ENCODE data around the gene MT2A.

MT2A gene

DNA sequence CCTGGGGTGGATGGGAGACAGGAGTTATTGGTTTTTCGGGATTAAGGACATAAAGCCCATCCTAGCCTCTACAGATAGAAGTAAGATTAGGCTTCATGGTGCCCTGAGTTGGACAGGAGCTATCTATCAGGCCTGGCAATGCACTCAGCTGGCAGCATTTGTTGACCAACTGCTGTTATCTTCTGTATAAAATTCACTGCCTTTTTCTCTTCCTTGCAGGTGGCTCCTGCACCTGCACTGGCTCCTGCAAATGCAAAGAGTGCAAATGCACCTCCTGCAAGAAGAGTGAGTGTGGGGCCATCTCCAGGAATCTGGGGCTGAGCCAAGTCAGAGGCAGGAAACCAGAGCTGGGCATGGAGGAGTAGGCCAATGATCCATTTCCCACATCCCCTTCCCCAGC, 30.7 kb downstream of the MT2A start:
- no peak for DNase-seq (ENCODE audit: low read depth)

DNA sequence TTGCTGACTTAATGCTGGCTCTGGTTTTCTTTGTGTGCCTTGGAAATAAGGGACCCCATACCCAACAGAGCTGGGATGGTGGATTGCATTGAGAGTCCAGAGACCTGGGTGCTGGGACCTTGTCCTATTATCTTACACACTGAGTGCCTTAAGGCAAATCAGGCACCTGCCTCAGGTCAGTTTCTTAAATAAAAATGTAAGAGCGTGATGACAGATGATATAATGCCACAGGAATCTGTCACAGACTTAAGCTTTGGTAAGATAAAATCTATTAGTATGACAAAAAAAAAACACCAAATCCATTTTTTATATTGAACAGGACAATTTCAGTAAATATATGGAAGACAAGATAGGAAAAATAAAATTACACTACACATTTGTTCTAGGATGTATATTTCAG, 31.7 kb downstream of the MT2A start:
- DNase-seq (ENCODE audit: low read depth): no peak

DNA sequence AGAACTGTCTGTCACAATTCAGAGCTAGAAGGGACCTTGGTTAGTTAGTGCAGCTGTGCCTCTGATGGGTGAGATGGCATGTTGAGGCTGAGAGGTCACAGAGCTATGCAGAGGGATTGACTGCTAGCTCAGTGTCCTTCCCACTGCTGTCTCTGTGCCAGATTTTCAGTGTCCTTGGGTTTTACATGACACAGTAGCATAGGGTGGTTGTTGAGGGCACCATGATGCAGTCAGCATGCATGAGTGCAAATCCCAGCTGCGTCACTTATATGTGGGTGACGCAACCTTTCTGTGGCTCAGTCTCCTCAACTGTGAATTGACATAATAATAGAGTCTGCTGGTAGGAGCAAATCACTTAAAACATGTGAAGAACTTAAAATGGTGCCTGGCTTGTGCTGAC, 32.8 kb downstream of the MT2A start:
- no peak for DNase-seq (ENCODE audit: low read depth)

DNA sequence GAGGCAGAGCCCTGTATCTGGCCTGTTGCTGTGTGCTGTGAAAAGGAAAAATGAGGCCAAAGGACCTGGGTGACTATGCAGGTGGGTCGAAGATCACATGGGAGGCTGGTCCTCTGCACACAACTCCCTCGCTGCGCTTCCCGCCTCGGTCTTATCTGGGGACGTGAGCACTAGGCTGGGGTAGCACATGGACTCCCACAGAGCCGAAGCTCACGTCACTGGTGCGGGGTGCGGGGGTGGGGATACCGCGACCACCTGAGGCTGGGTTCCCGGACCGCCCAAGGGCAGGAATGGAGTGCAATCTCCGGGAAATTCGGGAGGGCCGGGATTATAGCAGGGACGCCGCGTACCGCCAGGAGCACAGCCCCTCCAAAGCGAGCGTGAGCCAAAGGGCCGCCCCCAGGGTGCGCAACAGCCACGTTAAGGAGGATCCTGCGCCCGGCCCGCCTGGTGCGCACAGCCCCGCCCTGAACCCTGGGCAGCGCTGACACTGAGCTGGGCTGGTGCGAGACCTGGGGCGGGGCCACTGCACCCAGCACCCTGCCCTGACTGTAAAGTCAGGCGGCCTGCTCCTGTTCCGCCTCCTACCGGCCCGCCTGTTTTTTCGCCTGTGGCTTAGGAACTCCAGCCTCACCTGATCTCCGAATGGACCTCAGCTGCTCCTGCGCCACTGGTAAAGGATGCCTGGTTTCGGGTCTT, 34.8 kb downstream of the MT2A start:
- DNase-seq (ENCODE audit: low read depth): no peak

DNA sequence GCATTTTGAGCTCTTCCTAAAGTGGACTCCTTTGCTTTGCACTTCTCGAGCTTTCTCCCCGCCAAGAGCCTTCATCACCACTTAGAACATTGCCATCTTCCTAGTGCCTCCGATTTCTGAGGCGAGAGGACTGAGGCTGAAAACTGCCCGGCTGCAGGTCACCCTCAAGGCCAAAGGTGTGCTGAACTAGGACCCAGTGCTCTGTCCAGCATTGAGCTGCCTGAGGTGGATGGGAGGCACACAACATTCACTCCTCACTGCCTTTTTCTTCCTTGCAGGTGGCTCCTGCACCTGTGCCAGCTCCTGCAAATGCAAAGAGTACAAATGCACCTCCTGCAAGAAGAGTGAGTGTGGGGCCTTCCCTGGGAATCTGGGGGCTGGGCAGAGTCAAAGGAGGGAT, 35.4 kb downstream of the MT2A start:
- DNase-seq (ENCODE audit: low read depth): no peak

DNA sequence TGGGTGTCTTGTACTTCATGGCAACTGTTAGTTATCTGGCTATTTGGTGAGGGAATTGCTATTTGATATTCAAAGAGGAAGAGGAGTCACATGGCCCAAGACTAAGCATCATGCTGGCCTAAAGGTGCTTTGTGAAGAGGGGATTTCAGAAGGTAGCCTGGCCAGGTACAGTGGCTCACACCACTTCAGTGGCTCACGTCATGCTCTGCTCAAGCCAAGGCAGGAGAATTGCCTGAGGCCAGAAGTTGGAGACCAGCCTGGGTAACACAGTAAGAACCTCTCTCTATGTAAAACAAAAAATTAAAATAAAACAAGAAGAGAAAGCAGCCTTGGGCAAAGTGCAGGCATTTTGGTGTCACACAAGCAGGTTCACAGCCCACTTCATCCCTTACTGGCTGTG, 36.9 kb downstream of the MT2A start:
- no peak for DNase-seq (ENCODE audit: low read depth)

DNA sequence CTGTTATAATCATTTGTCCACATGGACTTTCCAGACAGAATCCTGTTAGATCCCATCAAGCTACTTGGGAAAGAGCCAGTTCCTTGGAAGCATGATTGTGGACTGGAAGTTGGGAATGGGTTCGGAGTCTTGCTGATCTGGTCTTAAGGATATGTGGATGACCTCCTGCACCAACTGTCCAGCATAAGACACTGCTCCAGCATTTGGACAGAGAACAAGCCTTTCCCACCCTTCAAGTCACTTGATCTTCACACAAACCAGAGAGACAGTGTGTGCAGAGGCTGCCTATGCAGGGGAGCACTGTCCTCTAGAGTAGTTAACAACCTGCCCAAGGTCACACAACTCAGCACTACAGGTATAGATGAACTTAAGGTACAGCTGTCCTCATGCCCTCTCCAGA, 37.5 kb downstream of the MT2A start:
- no peak for DNase-seq (ENCODE audit: low read depth)

DNA sequence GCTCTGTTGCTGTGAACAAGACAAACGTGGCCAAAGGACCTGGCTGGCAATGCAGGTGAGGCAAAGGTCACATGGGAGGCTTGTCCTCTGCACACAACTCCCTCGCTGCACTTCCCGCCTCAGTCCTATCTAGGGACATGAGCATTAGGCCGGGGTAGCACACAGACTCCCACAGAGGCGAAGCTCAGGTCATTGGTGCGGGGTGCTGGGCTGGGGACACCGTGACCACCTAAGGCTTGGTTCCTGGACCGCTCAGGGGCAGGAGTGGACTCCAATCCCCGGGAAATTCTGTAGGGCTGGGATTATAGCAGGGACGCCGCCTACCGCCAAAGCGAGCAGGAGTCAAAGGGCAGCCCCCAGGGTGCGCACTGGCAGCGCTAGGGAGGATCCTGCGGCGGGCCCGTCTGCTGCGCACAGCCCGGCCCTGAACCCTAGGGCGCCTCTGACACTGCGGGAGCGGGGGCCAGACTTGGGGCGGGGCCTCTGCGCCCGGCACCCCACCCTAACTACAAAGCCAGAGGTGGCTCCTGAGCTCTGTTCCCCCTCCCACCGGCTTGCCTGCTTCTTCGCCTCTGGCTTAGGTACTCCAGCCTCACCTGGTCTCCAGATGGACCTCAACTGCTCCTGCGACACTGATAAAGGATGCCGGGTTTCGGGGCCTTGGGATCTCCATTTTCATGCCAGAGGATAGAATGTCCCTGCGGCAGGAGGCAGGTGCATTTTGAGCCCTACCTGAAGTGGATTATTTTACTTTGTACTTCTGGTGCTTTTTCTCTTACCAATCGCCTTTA, 39.5 kb downstream of the MT2A start:
- DNase-seq (ENCODE audit: low read depth): no peak

DNA sequence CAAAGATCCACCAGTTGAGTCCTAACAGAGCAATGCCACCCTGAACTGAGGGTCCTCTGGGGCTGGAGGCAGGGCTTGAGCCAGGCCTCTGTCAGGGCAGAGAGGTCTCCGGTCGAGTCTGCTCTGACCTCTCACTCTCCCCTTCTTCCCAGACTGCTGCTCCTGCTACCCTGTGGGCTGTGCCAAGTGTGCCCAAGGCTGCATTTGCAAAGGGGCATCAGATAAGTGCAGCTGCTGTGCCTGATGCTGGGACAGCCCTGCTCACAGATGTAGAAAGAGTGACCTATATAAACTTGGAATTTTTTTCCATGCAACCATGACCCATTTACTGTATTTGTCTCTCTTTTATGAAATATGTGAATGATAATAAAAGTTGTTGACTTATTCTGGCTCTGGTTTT, 40.9 kb downstream of the MT2A start:
- DNase-seq (ENCODE audit: low read depth): no peak

DNA sequence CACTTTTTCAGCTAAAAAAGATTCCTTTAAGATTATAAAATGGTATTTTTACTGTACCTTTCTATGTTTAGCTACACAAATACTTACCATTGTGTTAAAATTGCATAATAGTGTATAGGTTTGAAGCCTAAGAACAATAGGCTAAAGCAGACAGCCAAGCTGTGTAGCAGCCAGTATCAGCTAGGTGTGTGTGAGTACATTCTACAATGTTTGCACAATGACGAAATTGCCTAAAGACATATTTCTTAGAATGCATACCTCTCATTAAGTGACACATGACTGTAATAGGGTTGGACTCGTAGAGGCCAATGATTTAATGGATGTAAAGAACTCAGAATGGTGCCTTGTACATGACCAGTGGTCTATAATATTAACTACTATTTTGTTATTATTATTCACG, 41.4 kb downstream of the MT2A start:
- DNase-seq (ENCODE audit: low read depth): no peak

DNA sequence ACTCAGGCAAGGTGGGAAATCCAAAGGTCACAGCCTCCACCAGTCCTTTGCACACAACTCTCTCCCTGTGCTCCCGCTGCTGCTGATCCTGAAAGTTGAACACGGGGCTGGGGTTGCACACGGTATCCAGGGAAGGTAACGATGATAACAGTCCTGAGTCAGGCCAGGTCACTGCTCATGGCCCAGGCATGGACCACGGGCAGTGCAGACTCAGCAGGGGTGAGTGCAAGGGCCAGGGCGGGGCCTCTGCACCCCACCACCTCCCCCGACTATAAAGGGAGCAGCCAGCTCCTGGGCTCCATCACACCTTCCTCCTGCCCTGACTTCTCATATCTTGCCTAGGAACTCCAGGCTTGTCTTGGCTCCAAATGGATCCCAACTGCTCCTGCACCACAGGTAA, 43.2 kb downstream of the MT2A start, which contains the start of gene MT1B:
TSS of gene MT1B (plus strand) at position 301 of the 400 bp plus-strand sequence. CDS start at position 369, 68 bp downstream.
- no peak for DNase-seq (ENCODE audit: low read depth)

DNA sequence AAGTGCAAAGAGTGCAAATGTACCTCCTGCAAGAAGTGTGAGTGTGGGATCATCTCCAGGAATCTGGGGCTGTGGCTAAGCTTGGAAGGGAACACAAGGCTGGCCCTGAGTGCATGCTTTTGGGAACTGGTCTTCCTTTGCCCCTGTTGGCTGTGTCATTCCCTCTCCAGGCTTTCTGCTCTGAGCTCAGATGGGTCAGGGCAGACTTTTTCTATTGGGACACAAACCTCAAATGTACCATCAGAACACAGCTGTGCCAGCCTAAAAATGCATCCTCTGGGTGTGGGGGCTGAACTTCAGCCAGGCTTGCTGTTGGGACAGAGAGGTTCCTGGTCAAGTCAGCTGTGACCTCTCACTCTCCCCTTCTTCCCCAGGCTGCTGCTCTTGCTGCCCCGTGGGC, 44.2 kb downstream of the MT2A start:
- no peak for DNase-seq (ENCODE audit: low read depth)

DNA sequence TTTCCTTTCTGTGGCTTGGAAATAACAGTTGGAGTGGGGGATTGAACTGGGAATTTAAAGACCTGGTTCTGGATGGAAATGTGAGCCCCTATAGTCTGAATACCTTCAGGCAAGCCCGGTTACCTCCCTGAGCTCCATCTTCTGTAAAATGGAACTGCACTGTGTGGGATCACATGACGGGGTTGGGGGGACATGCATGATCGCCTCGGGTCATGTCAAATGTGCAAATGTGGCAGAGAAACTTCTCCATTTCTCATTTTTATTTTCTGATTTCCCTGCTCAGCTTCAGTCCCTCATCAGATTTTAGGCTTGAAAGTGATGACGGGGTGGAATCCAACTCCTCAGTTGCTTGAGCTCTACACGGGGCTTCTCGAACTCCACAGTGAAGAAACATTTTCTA, 44.8 kb downstream of the MT2A start:
- no peak for DNase-seq (ENCODE audit: low read depth)

DNA sequence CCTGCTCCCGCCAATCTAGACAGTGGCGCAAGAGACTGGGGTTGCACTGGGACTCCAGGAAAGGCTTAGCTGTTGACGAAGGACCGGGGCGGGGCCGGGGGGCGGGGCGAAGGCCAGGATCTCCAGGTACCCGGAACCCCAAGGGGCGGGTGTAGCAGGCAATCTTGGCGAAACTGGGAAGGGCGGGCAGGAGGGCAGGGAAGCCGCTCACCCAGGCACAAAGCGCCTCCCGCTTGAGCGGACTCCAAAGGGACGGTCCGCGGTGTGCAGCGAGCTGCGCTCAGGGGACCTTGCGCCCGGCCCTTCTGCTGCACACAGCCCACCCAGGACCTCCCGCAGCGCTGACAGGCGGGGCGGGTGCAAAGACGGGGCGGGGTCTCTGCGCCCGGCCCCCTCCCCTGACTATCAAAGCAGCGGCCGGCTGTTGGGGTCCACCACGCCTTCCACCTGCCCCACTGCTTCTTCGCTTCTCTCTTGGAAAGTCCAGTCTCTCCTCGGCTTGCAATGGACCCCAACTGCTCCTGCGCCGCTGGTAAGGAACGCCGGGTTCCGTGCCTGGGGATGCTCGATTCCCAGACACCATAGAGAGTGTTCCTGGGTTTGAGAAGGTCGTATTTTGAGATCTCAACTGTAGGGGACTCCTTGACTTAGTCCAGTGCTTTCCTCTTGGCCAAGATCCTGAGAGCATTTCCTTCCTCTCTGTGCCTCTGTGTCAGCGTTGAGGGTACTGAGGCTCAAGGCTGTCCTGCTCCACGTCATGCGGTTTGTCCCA, 49.4 kb downstream of the MT2A start, which contains the start of gene MT1F:
TSS of gene MT1F (plus strand) at position 405 of the 772 bp plus-strand sequence. CDS start at position 505, 100 bp downstream.
- DNase-seq (ENCODE audit: low read depth): no peak

DNA sequence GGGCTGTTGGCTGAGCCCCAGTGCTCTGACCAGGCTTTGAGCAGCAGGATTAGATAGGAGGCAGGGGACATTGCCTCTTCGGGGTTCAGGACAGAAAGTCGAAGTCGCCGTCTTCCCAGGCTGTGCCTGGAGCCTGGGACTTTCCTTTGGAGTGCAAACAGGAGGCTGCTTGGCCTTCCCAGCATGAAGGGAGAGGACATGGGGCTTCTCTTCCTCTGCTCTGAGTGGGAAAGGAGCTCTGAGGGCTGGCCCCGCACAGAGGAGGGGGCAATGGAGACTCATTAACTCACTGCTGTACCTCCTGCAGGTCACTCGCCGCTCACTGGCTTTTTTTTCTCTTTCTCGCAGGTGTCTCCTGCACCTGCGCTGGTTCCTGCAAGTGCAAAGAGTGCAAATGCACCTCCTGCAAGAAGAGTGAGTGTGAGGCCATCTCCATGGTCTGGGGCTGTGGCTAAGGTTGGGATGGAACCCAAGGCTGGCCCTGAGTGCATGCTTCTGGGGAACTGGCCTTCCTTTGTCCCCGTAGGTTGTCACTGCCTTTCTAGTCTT, 50.0 kb downstream of the MT2A start:
- DNase-seq (ENCODE audit: low read depth): no peak
